ENCODE results near the gene SELE. TPM values are rescaled to one million over a fixed set of nuclear protein-coding genes. Genes with fewer than 3 reads are reported as not detected.

The SELE gene
- total RNA-seq, 2 experiments from 2014 or later = not detected

Other genes with a start within 250 kb of the SELE start
- gene SLC19A2, start 248.1 kb downstream of the SELE start, total RNA-seq = 1 to 10 TPM; 5.0 to 7.8 TPM
- gene F5, start 147.6 kb downstream of the SELE start, total RNA-seq = 10 to 100 TPM in 1 of 2 experiments, 1 to 10 TPM in 1; 3.1 to 14.0 TPM
- gene SELP, start 104.0 kb downstream of the SELE start, total RNA-seq = under 1 TPM in 1 of 2 experiments, not detected in 1; 0.18 TPM
- gene SELL, start 22.5 kb downstream of the SELE start, total RNA-seq = 10 to 100 TPM; 61.4 to 85.1 TPM
- gene METTL18, start 60.8 kb upstream of the SELE start, total RNA-seq = 10 to 100 TPM; 10.9 to 12.6 TPM
- gene SCYL3, start 159.8 kb upstream of the SELE start, total RNA-seq = 10 to 100 TPM; 13.6 to 14.9 TPM

Data from activated CD8-positive, alpha-beta memory T cell treated with anti-CD3 and anti-CD28 coated beads, Interleukin-2, amount 10 ng/mL, durations not matched to agents 7 days and 5 days (primary cell).